K562 (cell line): ENCODE results near the gene TDRD10. TPM values are rescaled to one million over a fixed set of nuclear protein-coding genes. Genes with fewer than 3 reads are reported as not detected.
A peak's percentile ranks its signal among the peaks of the same experiment; 100 is the strongest.

Experiments
- ATAC-seq: fragments of 200-7000 bp; cut with Tn5 transposase; 3 replicates; pipeline ENCODE4 v1.9.1; 2020; ENCODE audit warnings: moderate library complexity
- BruUV-seq: library from RNA; stranded (reverse); fragments of 400-500 nt; replicated peaks from 2 replicates; lab custom pipeline; 2021; lab: Mats Ljungman, UMichigan
- CTCF ChIA-PET: fragments of 300-600 bp; formaldehyde crosslinking; extraction: SDS; loops from one replicate; lab custom pipeline; 2021; ENCODE audit warnings: low intra/inter-chr PET ratio; lab: Yijun Ruan, JAX
- POLR2A ChIA-PET: fragments of 300-600, 350-650 bp; sonication (Branson Sonifier 250); formaldehyde crosslinking; extraction: SDS; loops from one replicate; lab custom pipeline; 2021; ENCODE audit warnings: antibody characterized with exemption, inconsistent platforms; lab: Yijun Ruan, JAX
- DNase-seq, 4 experiments: peaks; one replicate each; pipeline versions ENCODE4 v3.0.0 to v3.0.0-alpha.2; 2011 to 2018; ENCODE audit warnings: low spot score in 3 of 4, mixed read lengths in 3 of 4; ENCODE audit errors: extremely low read depth in 1 of 4
- FAIRE-seq: peaks from 2 replicates; lab custom pipeline; 2011; peaks lifted over from hg19 to GRCh38; lab: Jason Lieb, UNC
- H2AFZ ChIP-seq: 2 replicates; pipeline ENCODE4 v1.6.0; 2011; ENCODE audit warnings: low read depth, low read length, control low read depth, inconsistent platforms
- H3K27ac ChIP-seq: fragments of 200-600 bp; 3 replicates; pipeline ENCODE4 v1.8.0; 2011; ENCODE audit warnings: low read depth, mild to moderate bottlenecking, control low read depth, inconsistent platforms, low read length, moderate library complexity, mixed read lengths; ENCODE audit errors: extremely low read depth
- H3K27me3 ChIP-seq, 2 experiments: fragments of 300-600 bp in 1 of 2; 2 replicates in 1 of 2; 3 replicates in 1 of 2; pipeline versions ENCODE4 v1.6.0 to v1.8.0; 2011; ENCODE audit warnings: inconsistent platforms in 2 of 2, low read length in 2 of 2, mild to moderate bottlenecking in 1 of 2, mixed read lengths in 1 of 2, moderate library complexity in 1 of 2; ENCODE audit not compliant: control insufficient read depth in 2 of 2, insufficient read depth in 2 of 2
- H3K36me3 ChIP-seq: fragments of 300-600 bp; 3 replicates; pipeline ENCODE4 v1.8.0; 2011; ENCODE audit warnings: mild to moderate bottlenecking, low read length, inconsistent platforms; ENCODE audit not compliant: control insufficient read depth, insufficient read depth
- H3K4me1 ChIP-seq, 2 experiments: fragments of 200-600 bp in 1 of 2; replicated peaks in 1 of 2; 2 replicates in 1 of 2; 3 replicates in 1 of 2; pipeline versions ENCODE4 v1.5.1 to v1.8.0; 2011; ENCODE audit warnings: inconsistent platforms in 2 of 2, low read length in 2 of 2, mild to moderate bottlenecking in 1 of 2, mixed read lengths in 1 of 2, moderate library complexity in 1 of 2; ENCODE audit not compliant: control insufficient read depth in 2 of 2, insufficient read depth in 2 of 2
- H3K4me2 ChIP-seq: 2 replicates; pipeline ENCODE4 v1.6.1; 2011; ENCODE audit warnings: low read length, control low read depth, inconsistent platforms, mixed read lengths; ENCODE audit not compliant: insufficient read depth
- H3K4me3 ChIP-seq: fragments of 200-600 bp; sonication (generic), shearing (Covaris generic); 2 replicates; pipeline ENCODE4 v1.5.1; 2016; ENCODE audit warnings: control low read depth, inconsistent platforms
- H3K79me2 ChIP-seq: fragments of 200-600 bp; 3 replicates; pipeline ENCODE4 v1.8.0; 2011; ENCODE audit warnings: low read length, inconsistent platforms; ENCODE audit not compliant: control insufficient read depth, insufficient read depth
- H3K9ac ChIP-seq, 2 experiments: 2 replicates each; pipeline versions ENCODE4 v1.6.0 to v1.6.1; 2011; ENCODE audit warnings: low read depth in 2 of 2, low read length in 2 of 2, control low read depth in 1 of 2, inconsistent platforms in 1 of 2, mild to moderate bottlenecking in 1 of 2, mixed read lengths in 1 of 2; ENCODE audit not compliant: insufficient read depth in 1 of 2
- H3K9me1 ChIP-seq: one replicate; pipeline ENCODE4 v1.6.0; 2011; ENCODE audit warnings: inconsistent platforms, mild to moderate bottlenecking, low read length, moderate library complexity; ENCODE audit not compliant: control insufficient read depth, insufficient read depth
- H3K9me3 ChIP-seq: replicated peaks from 2 replicates; pipeline ENCODE4 v1.5.1; 2011; ENCODE audit warnings: low read depth, low read length, inconsistent platforms; ENCODE audit not compliant: control insufficient read depth, insufficient read depth
- H4K20me1 ChIP-seq: replicated peaks from 2 replicates; pipeline ENCODE4 v1.6.1; 2011; ENCODE audit warnings: low read length, inconsistent platforms, mixed read lengths; ENCODE audit not compliant: control insufficient read depth, insufficient read depth
- CBFB ChIP-seq: sonication (generic); formaldehyde crosslinking; IDR thresholded peaks from 2 replicates; pipeline ENCODE4 v1.4.0; 2020; ENCODE audit warnings: mild to moderate bottlenecking, missing genetic modification reagents
- MTF1 ChIP-seq: fragments of 250-450 bp; sonication (Bioruptor Pico); IDR thresholded peaks from 2 replicates; pipeline ENCODE4 v1.9.0; 2021; ENCODE audit warnings: moderate library complexity, mild to moderate bottlenecking, inconsistent platforms, borderline replicate concordance
- NUFIP1 ChIP-seq: fragments of 450-650 bp; IDR thresholded peaks from 2 replicates; pipeline ENCODE4 v1.6.1; 2018; ENCODE audit not compliant: partially characterized antibody
- RFX1 ChIP-seq: fragments of 450-650 bp; IDR thresholded peaks from 2 replicates; pipeline ENCODE4 v1.6.1; 2016; ENCODE audit warnings: mild to moderate bottlenecking, moderate library complexity
- RFX5 ChIP-seq: IDR thresholded peaks from 2 replicates; pipeline ENCODE4 v1.6.1; 2011; ENCODE audit warnings: low read depth, mild to moderate bottlenecking, improper control_type of control experiment, low read length
- SAP30 ChIP-seq: fragments of 200-600 bp; sonication (generic); IDR thresholded peaks from 2 replicates; pipeline ENCODE4 v1.6.1; 2012; ENCODE audit warnings: borderline replicate concordance, low read depth, mild to moderate bottlenecking, moderate library complexity, low read length, control low read depth, inconsistent platforms; ENCODE audit not compliant: insufficient read depth, poor library complexity, severe bottlenecking
- SMARCE1 ChIP-seq: fragments of 450-650 bp; IDR thresholded peaks from 2 replicates; pipeline ENCODE4 v1.7.1; 2016; ENCODE audit warnings: mild to moderate bottlenecking
- ZBTB1 ChIP-seq: sonication (generic); formaldehyde crosslinking; IDR thresholded peaks from 2 replicates; pipeline ENCODE4 v1.8.1; 2023; ENCODE audit warnings: missing genetic modification reagents, low read depth, mild to moderate bottlenecking, borderline replicate concordance
- ZNF134 ChIP-seq: fragments of 250-450 bp; sonication (Bioruptor Pico); conservative IDR thresholded peaks from 2 replicates; pipeline ENCODE4 v1.4.0; 2020
- ZNF77 ChIP-seq: fragments of 250-450 bp; sonication (Bioruptor Pico); IDR thresholded peaks from 2 replicates; pipeline ENCODE4 v1.5.0; 2020
- WGBS: fragments of 100-300 bp; shearing (Covaris generic); methylation state at CpG from one replicate; pipeline ENCODE4 v1.1.6; 2016; ENCODE audit warnings: low coverage, mixed read lengths; ENCODE audit not compliant: insufficient coverage; ENCODE audit errors: missing lambda C conversion rate; 5-methylcytosine and 5-hydroxymethylcytosine counted together
- in situ Hi-C: fragments of 300-500 bp; cut with MboI; formaldehyde crosslinking; loops from 4 replicates; pipeline ENCODE4 v1.15.0; 2018; ENCODE audit warnings: inconsistent platforms, mixed read lengths
- intact Hi-C: fragments of 100-400 bp; cut with micrococcal nuclease; formaldehyde crosslinking; loops from 2 replicates; pipeline ENCODE4 v1.14.2; 2022
- polyA plus RNA-seq, 8 experiments: library from polyadenylated mRNA; depleted of rRNA in 4 of 8; stranded (reverse) in 5 of 8; unstranded in 3 of 8; fragments of >200 nt; fragmentation: Nextera tagmentation in 2 of 8; fragmentation: Illumina TruSeq in 1 of 8; extraction: Ambion mirVana in 2 of 8; extraction: Trizol in 1 of 8; gene quantifications; 2 replicates each; pipeline versions ENCODE4 v1.2.1 to v1.2.3, GENCODE V29; 2011 to 2014; ENCODE audit warnings: inconsistent platforms in 1 of 8, missing spikeins in 1 of 8
- total RNA-seq, 7 experiments: library from RNA; depleted of rRNA in 6 of 7; stranded (reverse); fragments of >200 nt in 6 of 7; fragmentation: Illumina TruSeq in 2 of 7; extraction: Trizol in 2 of 7; gene quantifications; 2 replicates each; pipeline versions ENCODE4 v1.2.1 to v1.2.3, GENCODE V29; 2011 to 2021; ENCODE audit warnings: low replicate concordance in 1 of 7
- TF ChIP-seq, protein P1 (sequence below): fragments of 250-450 bp; sonication (Bioruptor Pico); IDR thresholded peaks from 2 replicates; pipeline ENCODE4 v1.5.0; 2021; ENCODE audit warnings: mild to moderate bottlenecking, borderline replicate concordance

Gene TDRD10
- total and polyA plus RNA-seq, 9 of the 15 experiments (the other 6 are each of a cell fraction or from before 2014, with no cell fraction given) = not detected

DNA sequence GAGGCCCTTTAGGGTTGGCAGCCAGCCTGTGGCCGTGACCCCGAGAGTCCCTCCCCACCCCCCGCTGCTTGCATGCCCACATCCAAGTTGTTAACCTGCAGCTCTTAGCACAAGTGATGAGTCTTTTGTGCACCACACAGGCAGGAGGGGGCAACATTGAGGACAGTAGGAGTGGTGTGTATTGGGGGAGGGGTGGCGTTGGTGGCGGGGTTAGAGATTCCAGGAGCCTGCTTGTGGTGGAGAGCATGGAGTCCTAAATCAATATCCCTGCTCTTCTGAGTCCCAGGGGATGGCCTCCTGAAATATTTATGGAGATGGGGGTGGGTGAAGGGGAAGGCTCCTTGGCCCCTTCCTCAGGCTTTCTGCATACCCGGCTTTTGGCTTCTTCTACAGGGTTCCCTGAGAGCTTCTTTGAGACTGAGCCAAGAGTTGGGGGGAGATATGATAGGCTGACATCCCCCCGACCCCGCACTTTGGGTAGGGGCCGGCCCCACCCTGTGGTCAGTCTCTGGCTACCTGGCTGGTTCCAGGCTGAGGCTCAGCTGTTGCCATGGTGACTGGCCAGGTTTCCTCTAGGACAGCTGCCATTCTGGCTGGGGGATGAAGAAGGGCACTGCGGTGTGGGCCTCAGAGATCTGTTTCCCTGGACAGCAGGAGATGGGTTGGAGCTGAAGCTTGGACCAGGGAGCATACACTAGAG lies 70.6 kb downstream of the TDRD10 start:
- no peak for ATAC-seq

More for the DNA sequence above, 70.6 kb downstream of the TDRD10 start:
- WGBS = 9% methylated on average over 9 of the region's 10 CpGs
- peak in 1 of 4 experiments; percentile 34 for DNase-seq
- BruUV-seq = no TSS peak
- Histone ChIP-seq H3K36me3 (no peaks in the 10 kb centered on the region), H4K20me1 (peaks cover 18% of the 10 kb centered on the region), H2AFZ (no peak overlapping the region), H3K4me1 (peaks cover 0 to 14% of the 10 kb centered on the region in 2 experiments; a peak in 2 of 5 replicates), H3K9me1 (no peaks in the 10 kb centered on the region), H3K79me2 (no peaks in the 10 kb centered on the region), H3K4me3 (no peak overlapping the region), H3K9me3 (no peaks in the 10 kb centered on the region)
- in situ Hi-C loops = no loop called here
- TF ChIP-seq CBFB (CRISPR knock-in tag) = no peak
- TF ChIP-seq ZNF134 (CRISPR knock-in tag) = no peak
- TF ChIP-seq ZBTB1 (CRISPR knock-in tag) = no peak
- TF ChIP-seq SMARCE1 = no peak
- no peak for TF ChIP-seq ZNF77 (CRISPR knock-in tag)
- no peak for TF ChIP-seq NUFIP1
- TF ChIP-seq SAP30 = no peak
- no peak for TF ChIP-seq MTF1 (CRISPR knock-in tag)
- TF ChIP-seq RFX1 = peak; percentile 77
- TF ChIP-seq RFX5 = peak; percentile 59; the same call in 1 of the 2 replicates
- TF ChIP-seq, protein P1, sequence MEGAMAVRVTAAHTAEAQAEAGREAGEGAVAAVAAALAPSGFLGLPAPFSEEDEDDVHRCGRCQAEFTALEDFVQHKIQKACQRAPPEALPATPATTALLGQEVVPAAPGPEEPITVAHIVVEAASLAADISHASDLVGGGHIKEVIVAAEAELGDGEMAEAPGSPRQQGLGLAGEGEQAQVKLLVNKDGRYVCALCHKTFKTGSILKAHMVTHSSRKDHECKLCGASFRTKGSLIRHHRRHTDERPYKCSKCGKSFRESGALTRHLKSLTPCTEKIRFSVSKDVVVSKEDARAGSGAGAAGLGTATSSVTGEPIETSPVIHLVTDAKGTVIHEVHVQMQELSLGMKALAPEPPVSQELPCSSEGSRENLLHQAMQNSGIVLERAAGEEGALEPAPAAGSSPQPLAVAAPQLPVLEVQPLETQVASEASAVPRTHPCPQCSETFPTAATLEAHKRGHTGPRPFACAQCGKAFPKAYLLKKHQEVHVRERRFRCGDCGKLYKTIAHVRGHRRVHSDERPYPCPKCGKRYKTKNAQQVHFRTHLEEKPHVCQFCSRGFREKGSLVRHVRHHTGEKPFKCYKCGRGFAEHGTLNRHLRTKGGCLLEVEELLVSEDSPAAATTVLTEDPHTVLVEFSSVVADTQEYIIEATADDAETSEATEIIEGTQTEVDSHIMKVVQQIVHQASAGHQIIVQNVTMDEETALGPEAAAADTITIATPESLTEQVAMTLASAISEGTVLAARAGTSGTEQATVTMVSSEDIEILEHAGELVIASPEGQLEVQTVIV (CRISPR knock-in tag) = no peak
- TF ChIP-seq, all 486 proteins: peak for 2
- H3K27ac ChIP-seq = no peak overlapping the region
- H3K27me3 ChIP-seq = peaks cover 24 to 59% of the 10 kb centered on the region in 2 experiments; a peak in 4 of 5 replicates
- FAIRE-seq = no peak
- ChIA-PET CTCF (no interaction called here), POLR2A (interaction anchor here (0.6 to 1.1 kb wide), 2 partner anchors 11 to 20 kb away, joined by 3 read pairs; no protein-coding TSS in a partner anchor)
- intact Hi-C loops = no loop called here
- H3K4me2 ChIP-seq = no peak overlapping the region
- no peak overlapping the region for H3K9ac ChIP-seq
